Parathyroid adenoma (tissue), 2 donors: ENCODE data around the gene CXXC5.

Experiments
- H2AFZ ChIP-seq: fragments of 300-600 bp; sonication (generic); one replicate; pipeline ENCODE4 v1.7.0; 2017; ENCODE audit warnings: antibody characterized with exemption, mild to moderate bottlenecking
- H3K27ac ChIP-seq: fragments of 300-600 bp; sonication (generic); one replicate; pipeline ENCODE4 v1.7.0; 2017
- H3K27me3 ChIP-seq: fragments of 300-600 bp; sonication (generic); one replicate; pipeline ENCODE4 v1.7.0; 2017; ENCODE audit warnings: low read length; ENCODE audit not compliant: control insufficient read depth, insufficient read depth
- H3K36me3 ChIP-seq: fragments of 300-600 bp; sonication (generic); one replicate; pipeline ENCODE4 v1.7.0; 2017; ENCODE audit warnings: low read length; ENCODE audit not compliant: control insufficient read depth, insufficient read depth
- H3K4me1 ChIP-seq: fragments of 300-600 bp; sonication (generic); one replicate; pipeline ENCODE4 v1.7.0; 2017; ENCODE audit warnings: control low read depth
- H3K4me2 ChIP-seq: fragments of 300-600 bp; sonication (generic); one replicate; pipeline ENCODE4 v1.7.0; 2017; ENCODE audit warnings: low read length
- H3K4me3 ChIP-seq: fragments of 300-600 bp; sonication (generic); one replicate; pipeline ENCODE4 v1.7.0; 2017; ENCODE audit warnings: low read depth, low read length
- H3K79me2 ChIP-seq: fragments of 300-600 bp; sonication (generic); one replicate; pipeline ENCODE4 v1.7.0; 2017; ENCODE audit warnings: control low read depth
- H3K9ac ChIP-seq: fragments of 300-600 bp; sonication (generic); one replicate; pipeline ENCODE4 v1.7.0; 2017; ENCODE audit warnings: mild to moderate bottlenecking
- H3K9me3 ChIP-seq: fragments of 300-600 bp; sonication (generic); one replicate; pipeline ENCODE4 v1.7.0; 2017; ENCODE audit warnings: low read length; ENCODE audit not compliant: control insufficient read depth
- CTCF ChIP-seq: fragments of 300-600 bp; sonication (generic); IDR thresholded peaks from one replicate; pipeline ENCODE4 v1.7.0; 2017; ENCODE audit warnings: antibody characterized with exemption, mild to moderate bottlenecking
- donor health status: primary hyperparathyroidism.

The CXXC5 gene

GRCh38 chr5:139686706-139687441, 38.7 kb downstream of the CXXC5 start:
- Histone ChIP-seq H3K9ac (no peak overlapping the region), H3K9me3 (no peaks in the 10 kb centered on the region), H3K27ac (no peak overlapping the region), H3K79me2 (no peaks in the 10 kb centered on the region), H2AFZ (no peak overlapping the region), H3K4me1 (peaks cover 10% of the 10 kb centered on the region), H3K4me2 (no peak overlapping the region), H3K4me3 (no peak overlapping the region), H3K36me3 (no peaks in the 10 kb centered on the region), H3K27me3 (no peaks in the 10 kb centered on the region)
- no peak for TF ChIP-seq CTCF

- Histone ChIP-seq H3K79me2 (no peaks in the 10 kb centered on the region), H3K4me2 (no peak overlapping the region), H3K4me1 (peaks cover 10% of the 10 kb centered on the region), H3K4me3 (no peak overlapping the region), H3K36me3 (no peaks in the 10 kb centered on the region), H3K9ac (no peak overlapping the region), H3K9me3 (no peaks in the 10 kb centered on the region), H3K27ac (no peak overlapping the region), H2AFZ (no peak overlapping the region), H3K27me3 (no peaks in the 10 kb centered on the region)
- TF ChIP-seq CTCF: no peak
Measured at GRCh38 chr5:139687656-139688055, 39.5 kb downstream of the CXXC5 start.

DNA sequence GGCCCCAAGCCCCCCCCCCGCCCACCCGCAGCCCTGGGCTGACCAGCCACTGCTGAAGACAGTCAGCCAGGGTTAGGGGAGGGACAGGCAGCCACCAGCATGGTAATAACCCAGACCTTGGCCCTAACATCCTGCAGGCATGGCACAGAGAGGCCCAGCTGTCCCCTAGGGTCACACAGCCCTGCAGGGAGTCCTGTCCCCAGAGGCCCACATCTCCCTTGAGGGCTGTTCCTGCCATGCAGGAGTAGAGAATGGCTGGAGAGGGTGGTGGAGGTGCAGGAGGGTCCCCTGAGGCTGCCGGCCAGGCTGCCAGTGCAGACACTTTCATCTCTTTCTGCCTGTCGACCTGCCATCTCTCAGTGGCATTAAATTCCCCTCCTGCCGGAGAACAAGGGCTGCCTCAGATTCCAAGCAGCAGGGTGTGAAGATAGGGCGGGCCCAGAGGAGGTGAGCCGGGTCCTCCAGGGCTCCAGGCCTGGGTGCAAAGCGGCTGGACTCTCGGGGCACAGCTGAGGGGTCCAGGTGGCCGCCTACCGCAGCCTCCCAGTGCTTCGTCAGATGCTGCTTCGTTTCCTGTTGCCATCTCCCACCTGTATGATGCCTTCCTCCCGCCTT, 40.0 kb downstream of the CXXC5 start:
- no peaks in the 10 kb centered on the region for H3K27me3 ChIP-seq
- H3K79me2 ChIP-seq: no peaks in the 10 kb centered on the region
- no peak overlapping the region for H3K4me2 ChIP-seq
- H2AFZ ChIP-seq: no peak overlapping the region
- H3K4me1 ChIP-seq: peaks cover 10% of the 10 kb centered on the region
- H3K36me3 ChIP-seq: no peaks in the 10 kb centered on the region
- no peak for TF ChIP-seq CTCF
- no peaks in the 10 kb centered on the region for H3K9me3 ChIP-seq
- H3K27ac ChIP-seq: no peak overlapping the region
- H3K9ac ChIP-seq: no peak overlapping the region
- no peak overlapping the region for H3K4me3 ChIP-seq

DNA sequence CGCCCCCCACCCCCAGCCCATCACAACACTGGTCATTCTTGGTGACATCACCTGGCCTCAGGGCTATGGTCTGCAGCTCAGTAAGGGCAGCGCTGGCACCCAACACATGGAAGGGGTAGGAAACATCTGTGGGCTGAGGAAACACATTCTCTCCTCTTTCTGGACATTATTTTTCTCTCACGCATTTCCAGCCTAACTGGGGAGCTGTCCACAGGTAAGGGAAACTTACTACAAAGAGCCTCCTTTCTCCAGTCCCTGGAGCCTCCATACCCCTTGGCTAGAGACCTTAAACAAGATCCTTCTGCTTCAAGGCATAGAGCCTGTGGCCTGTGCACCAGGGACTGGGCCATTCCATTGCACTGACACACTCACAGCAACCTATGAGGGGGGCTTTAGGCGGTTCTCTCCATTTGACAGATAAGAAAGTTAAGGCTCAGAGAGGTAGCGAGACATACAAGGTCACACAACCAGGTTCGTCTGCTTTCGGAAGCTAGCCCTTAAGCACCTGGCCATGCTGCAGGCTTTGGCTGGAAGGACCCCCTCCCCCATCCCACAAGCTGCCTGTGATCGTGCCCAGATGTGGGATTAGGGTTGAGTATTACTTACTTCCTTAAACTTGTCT, 40.7 kb downstream of the CXXC5 start:
- Histone ChIP-seq H3K79me2 (no peaks in the 10 kb centered on the region), H3K4me1 (peaks cover 10% of the 10 kb centered on the region), H3K4me3 (no peak overlapping the region), H3K27ac (no peak overlapping the region), H3K4me2 (no peak overlapping the region), H3K36me3 (no peaks in the 10 kb centered on the region), H3K9ac (no peak overlapping the region), H3K27me3 (no peaks in the 10 kb centered on the region), H3K9me3 (no peaks in the 10 kb centered on the region), H2AFZ (no peak overlapping the region)
- TF ChIP-seq CTCF: no peak
